SH-SY5Y (cell line): Measurements from ENCODE around the gene WIF1.

Experiments
- GATA2 ChIP-seq: IDR thresholded peaks from 2 replicates; pipeline ENCODE4 v1.6.1; 2011; ENCODE audit warnings: mild to moderate bottlenecking, low read depth, low read length
- GATA3 ChIP-seq: IDR thresholded peaks from 2 replicates; pipeline ENCODE4 v1.6.1; 2011; ENCODE audit warnings: low read depth, mild to moderate bottlenecking, low read length, moderate library complexity

DNA sequence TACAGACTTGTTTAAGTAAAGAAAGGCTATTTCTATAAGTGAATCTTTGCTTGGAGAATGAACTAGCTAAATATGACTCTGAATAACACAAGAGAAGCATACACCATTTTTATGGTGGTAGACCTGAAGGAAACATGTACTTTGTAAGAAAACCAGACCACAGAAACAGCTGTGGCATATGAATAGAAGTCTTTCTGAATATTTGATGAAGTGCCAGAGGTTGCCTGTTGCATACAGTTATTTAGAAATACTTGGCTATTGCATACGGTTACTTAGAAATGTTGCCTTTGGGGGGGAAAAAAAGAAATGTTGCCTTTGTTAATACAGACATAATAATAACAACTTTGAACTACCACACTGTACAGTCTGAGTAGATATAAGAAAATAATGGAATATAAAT is 31.5 kb upstream of the WIF1 start:
- TF ChIP-seq GATA2 (no peak), GATA3 (no peak)
